SK-MEL-5 (cell line): ENCODE results near the gene DHX16. TPM values are rescaled to one million over a fixed set of nuclear protein-coding genes. Genes with fewer than 3 reads are reported as not detected.

ENCODE experiments used
- DNase-seq: peaks from one replicate; pipeline ENCODE4 v3.0.0-alpha.2; 2016; ENCODE audit warnings: low read depth, low spot score
- in situ Hi-C: cut with HindIII; loops from 2 replicates; pipeline ENCODE4 v1.10.0; 2016; ENCODE audit warnings: low sequenced_read_pairs, high pct_unique_total_duplicates, low pct_unique_long_range_greater_than_20kb
- total RNA-seq: library from RNA; depleted of rRNA; stranded (reverse); fragments of >200 nt; shearing (Covaris generic); gene quantifications from 2 replicates; pipeline ENCODE4 v1.2.3, GENCODE V29; 2014

DHX16 gene
- total RNA-seq, 1 experiment from 2014 or later, result 38.3 TPM

- in situ Hi-C loops, result no loop called here
- DNase-seq, result no peak
Measured at GRCh38 chr6:30651143-30651542, 21.7 kb downstream of the DHX16 start.

GRCh38 chr6:30647242-30648116 is 25.3 kb downstream of the DHX16 start:
- DNase-seq, result peak; percentile 59
- in situ Hi-C loops, result no loop called here

GRCh38 chr6:30646450-30647241 is 26.2 kb downstream of the DHX16 start, which contains the start of gene C6orf136:
TSS of gene C6orf136 (plus strand) at chr6:30647133. CDS start at chr6:30647232, 99 bp downstream.
- in situ Hi-C loops, result no loop called here

GRCh38 chr6:30645989-30646388 is 26.8 kb downstream of the DHX16 start:
- in situ Hi-C loops, result no loop called here

More at GRCh38 chr6:30646450-30647241, 26.2 kb downstream of the DHX16 start, which contains the start of gene C6orf136:
- peak; percentile 93 for DNase-seq

GRCh38 chr6:30644769-30645168 is 28.0 kb downstream of the DHX16 start:
- in situ Hi-C loops, result no loop called here
- DNase-seq, result no peak

More at GRCh38 chr6:30645989-30646388, 26.8 kb downstream of the DHX16 start:
- DNase-seq, result no peak

- in situ Hi-C loops, result no loop called here
- DNase-seq, result no peak
Measured at GRCh38 chr6:30643656-30644055, 29.1 kb downstream of the DHX16 start.

GRCh38 chr6:30641048-30641447 is 31.8 kb downstream of the DHX16 start:
- in situ Hi-C loops, result no loop called here
- DNase-seq, result no peak

- peak; percentile 41 for DNase-seq
- in situ Hi-C loops, result no loop called here
Measured at GRCh38 chr6:30640481-30640880, 32.3 kb downstream of the DHX16 start.

- in situ Hi-C loops, result no loop called here
- DNase-seq, result no peak
Measured at GRCh38 chr6:30635834-30636233, 37.0 kb downstream of the DHX16 start.

GRCh38 chr6:30626484-30627366 is 46.1 kb downstream of the DHX16 start, which contains the start of gene ATAT1:
TSS of gene ATAT1 (plus strand) at chr6:30626874.
- in situ Hi-C loops, result no loop called here

GRCh38 chr6:30625511-30625910 is 47.3 kb downstream of the DHX16 start:
- in situ Hi-C loops, result no loop called here
- no peak for DNase-seq

More at GRCh38 chr6:30626484-30627366, 46.1 kb downstream of the DHX16 start, which contains the start of gene ATAT1:
- peak; percentile 81 for DNase-seq

GRCh38 chr6:30619561-30619960 is 53.2 kb downstream of the DHX16 start:
- in situ Hi-C loops, result no loop called here

GRCh38 chr6:30618270-30618797 is 54.5 kb downstream of the DHX16 start:
- DNase-seq, result no peak
- in situ Hi-C loops, result no loop called here

More at GRCh38 chr6:30619561-30619960, 53.2 kb downstream of the DHX16 start:
- no peak for DNase-seq

GRCh38 chr6:30617565-30618269 is 55.1 kb downstream of the DHX16 start, which contains the start of gene MRPS18B:
TSS of gene MRPS18B (plus strand) at chr6:30617840. CDS start at chr6:30617866, 26 bp downstream.
- in situ Hi-C loops, result no loop called here
- DNase-seq, result peak; percentile 98

- DNase-seq, result peak; percentile 100
- in situ Hi-C loops, result no loop called here
Measured at GRCh38 chr6:30616811-30617564, 55.8 kb downstream of the DHX16 start, which contains the start of gene PPP1R10. TSS of gene PPP1R10 (minus strand) at chr6:30617243. CDS start at chr6:30609944, 7,299 bp downstream.
